ENCODE results near the gene COPS6.
"Not testable (repeated sequence)": the region's sequence is repeated elsewhere in the genome, so short reads cannot be mapped to it uniquely, and the experiment has no call there.

The COPS6 gene

DNA sequence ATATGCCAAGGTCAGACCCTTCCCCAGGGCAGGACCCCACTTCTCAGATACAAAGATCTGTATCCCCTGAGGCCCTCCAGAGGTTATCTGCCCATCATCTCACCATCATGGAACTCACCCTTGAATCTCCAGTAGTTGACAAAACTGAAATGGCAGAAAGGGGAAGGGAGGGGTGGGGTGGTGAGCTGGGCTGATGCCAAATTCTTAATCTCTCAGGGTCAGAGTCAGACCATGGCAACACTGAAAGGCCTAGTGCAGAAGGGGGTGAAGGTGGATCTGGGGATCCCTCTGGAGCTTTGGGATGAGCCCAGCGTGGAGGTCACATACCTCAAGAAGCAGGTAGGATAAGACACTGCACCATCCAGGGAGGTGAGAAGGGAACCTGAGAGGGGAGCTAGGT is 33.8 kb downstream of the COPS6 start:
- FAIRE-seq (no peak), DNase-seq (ENCODE audit: insufficient read length, low spot score) (no peak)
- no peak for TF ChIP-seq SPI1 (IDR thresholded peaks at IDR 0.05; ENCODE audit: low read depth, low read length)
- no peak for TF ChIP-seq POLR2AphosphoS5 (IDR thresholded peaks at IDR 0.05; ENCODE audit: low read depth, low read length)
- TF ChIP-seq POLR2A (IDR thresholded peaks at IDR 0.05; ENCODE audit: low read depth, low read length), result no peak
- TF ChIP-seq POU2F2 (IDR thresholded peaks at IDR 0.05; ENCODE audit: low read depth, low read length), result no peak
- no peak for TF ChIP-seq PAX5 (IDR thresholded peaks at IDR 0.05; ENCODE audit: insufficient read depth, low read length, severe bottlenecking)
- TF ChIP-seq TAF1 (IDR thresholded peaks at IDR 0.05; ENCODE audit: low read depth, low read length), result no peak

DNA sequence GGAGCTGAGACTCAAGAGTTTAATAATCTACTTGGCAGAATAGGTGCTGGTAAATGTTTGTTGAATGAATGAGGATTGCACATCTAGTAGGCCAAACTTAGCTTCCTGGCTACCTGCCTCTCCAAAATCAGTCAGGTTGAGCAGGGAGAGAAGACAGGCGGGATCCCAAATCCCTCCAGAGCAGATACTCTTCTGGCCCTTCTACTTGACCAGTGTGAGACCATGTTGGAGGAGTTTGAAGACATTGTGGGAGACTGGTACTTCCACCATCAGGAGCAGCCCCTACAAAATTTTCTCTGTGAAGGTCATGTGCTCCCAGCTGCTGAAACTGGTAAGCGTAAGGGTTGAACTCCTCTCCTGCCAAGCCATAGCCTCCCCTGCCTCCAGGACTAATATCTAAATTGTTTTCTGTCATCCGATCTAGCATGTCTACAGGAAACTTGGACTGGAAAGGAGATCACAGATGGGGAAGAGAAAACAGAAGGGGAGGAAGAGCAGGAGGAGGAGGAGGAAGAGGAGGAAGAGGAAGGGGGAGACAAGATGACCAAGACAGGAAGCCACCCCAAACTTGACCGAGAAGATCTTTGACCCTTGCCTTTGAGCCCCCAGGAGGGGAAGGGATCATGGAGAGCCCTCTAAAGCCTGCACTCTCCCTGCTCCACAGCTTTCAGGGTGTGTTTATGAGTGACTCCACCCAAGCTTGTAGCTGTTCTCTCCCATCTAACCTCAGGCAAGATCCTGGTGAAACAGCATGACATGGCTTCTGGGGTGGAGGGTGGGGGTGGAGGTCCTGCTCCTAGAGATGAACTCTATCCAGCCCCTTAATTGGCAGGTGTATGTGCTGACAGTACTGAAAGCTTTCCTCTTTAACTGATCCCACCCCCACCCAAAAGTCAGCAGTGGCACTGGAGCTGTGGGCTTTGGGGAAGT is 35.8 kb downstream of the COPS6 start:
- DNase-seq (ENCODE audit: insufficient read length, low spot score), result no peak
- no peak for FAIRE-seq
- TF ChIP-seq POLR2A (IDR thresholded peaks at IDR 0.05; ENCODE audit: low read depth, low read length) (no peak), TAF1 (IDR thresholded peaks at IDR 0.05; ENCODE audit: low read depth, low read length) (no peak), SPI1 (IDR thresholded peaks at IDR 0.05; ENCODE audit: low read depth, low read length) (no peak), PAX5 (IDR thresholded peaks at IDR 0.05; ENCODE audit: insufficient read depth, low read length, severe bottlenecking) (no peak), POU2F2 (IDR thresholded peaks at IDR 0.05; ENCODE audit: low read depth, low read length) (no peak), POLR2AphosphoS5 (IDR thresholded peaks at IDR 0.05; ENCODE audit: low read depth, low read length) (no peak)

DNA sequence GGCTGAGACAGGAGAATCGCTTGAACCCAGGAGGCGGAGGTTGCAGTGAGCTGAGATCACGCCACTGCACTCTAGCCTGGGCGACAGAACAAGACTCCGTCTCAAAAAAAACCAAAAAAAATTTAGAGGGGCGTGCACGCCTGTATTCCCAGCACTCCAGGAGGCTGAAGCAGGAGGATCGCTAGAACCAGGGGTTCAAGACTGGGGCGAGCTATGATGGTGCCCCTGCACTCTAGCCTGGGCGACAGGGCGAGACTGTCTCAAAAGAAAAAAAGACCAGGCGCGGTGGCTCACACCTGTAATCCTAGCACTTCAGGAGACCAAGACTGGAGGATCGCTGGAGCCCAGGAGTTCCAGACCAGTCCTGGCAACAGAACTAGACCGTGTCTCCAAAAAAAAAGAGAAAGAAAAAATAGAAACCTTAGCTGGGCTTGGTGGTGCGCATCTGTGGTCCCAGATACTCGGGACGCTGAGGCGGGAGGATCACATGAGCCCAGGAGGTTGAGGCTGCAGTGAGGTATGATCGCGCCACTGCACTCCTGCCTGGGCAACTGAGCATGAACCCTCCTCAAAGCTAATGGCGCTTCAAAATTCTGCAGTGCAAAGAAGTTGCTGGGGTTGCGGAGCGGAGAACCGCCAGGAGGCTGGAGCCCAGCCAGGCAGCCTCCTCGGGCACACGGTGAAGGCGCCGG is 37.6 kb downstream of the COPS6 start:
- 0 out of 2 replicates have a peak, but pooled peaks have one; percentile 74 for TF ChIP-seq POU2F2 (IDR thresholded peaks at IDR 0.05; ENCODE audit: low read depth, low read length)
- TF ChIP-seq PAX5 (IDR thresholded peaks at IDR 0.05; ENCODE audit: insufficient read depth, low read length, severe bottlenecking), result peak; percentile 3
- TF ChIP-seq POLR2AphosphoS5 (IDR thresholded peaks at IDR 0.05; ENCODE audit: low read depth, low read length), result no peak
- peak; percentile 9 for FAIRE-seq

DNA sequence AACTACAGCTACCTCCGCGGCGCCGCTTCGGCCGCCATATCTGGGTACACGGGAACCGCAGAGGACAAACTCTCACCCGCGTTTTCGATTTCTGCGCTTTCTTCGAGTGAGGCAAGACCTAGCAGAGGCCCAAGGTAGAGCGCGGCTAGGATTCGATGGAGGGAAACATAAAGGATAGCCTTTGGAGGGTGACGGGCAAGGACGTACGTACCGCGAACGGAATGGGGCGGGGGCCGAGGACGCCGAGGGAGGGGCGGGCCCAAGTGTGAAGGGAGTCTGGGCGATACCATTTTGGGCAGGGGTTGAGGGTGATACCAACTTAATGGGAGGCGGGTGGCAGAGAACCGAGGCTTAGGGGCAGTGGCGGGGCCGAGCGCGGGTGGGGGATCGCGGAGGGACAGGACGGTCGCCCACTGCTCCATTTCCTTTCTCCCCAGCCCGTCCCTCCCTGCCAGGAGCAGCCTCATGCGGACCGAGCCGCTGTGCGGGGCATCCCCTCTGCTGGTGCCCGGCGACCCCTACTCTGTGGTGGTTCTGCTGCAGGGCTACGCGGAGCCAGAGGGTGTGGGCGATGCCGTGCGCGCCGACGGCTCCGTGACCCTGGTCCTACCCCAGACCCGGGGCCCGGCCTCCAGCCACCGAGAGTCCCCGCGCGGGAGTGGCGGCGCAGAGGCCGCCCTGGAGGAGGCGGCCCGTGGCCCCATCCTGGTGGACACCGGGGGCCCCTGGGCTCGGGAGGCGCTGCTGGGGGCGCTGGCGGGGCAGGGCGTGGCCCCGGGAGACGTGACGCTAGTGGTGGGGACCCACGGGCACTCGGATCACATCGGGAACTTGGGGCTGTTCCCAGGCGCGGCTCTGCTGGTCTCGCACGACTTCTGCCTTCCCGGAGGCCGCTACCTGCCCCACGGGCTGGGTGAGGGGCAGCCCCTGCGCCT is 38.4 kb downstream of the COPS6 start, which contains the start of gene MBLAC1:
TSS of gene MBLAC1 (plus strand) at position 37 of the 935 bp plus-strand sequence. CDS start at position 466, 429 bp downstream.
- TF ChIP-seq PAX5 (IDR thresholded peaks at IDR 0.05; ENCODE audit: insufficient read depth, low read length, severe bottlenecking) (no peak), SPI1 (IDR thresholded peaks at IDR 0.05; ENCODE audit: low read depth, low read length) (no peak), POLR2AphosphoS5 (IDR thresholded peaks at IDR 0.05; ENCODE audit: low read depth, low read length) (peak; percentile 82), TAF1 (IDR thresholded peaks at IDR 0.05; ENCODE audit: low read depth, low read length) (peak; percentile 74; the same call in 1 of the 2 replicates), POLR2A (IDR thresholded peaks at IDR 0.05; ENCODE audit: low read depth, low read length) (peak; percentile 71), POU2F2 (IDR thresholded peaks at IDR 0.05; ENCODE audit: low read depth, low read length) (no peak)
- peak; percentile 84 for DNase-seq (ENCODE audit: insufficient read length, low spot score)
- FAIRE-seq, result peak; percentile 91

More for the DNA sequence above, 37.6 kb downstream of the COPS6 start:
- no peak for DNase-seq (ENCODE audit: insufficient read length, low spot score)

DNA sequence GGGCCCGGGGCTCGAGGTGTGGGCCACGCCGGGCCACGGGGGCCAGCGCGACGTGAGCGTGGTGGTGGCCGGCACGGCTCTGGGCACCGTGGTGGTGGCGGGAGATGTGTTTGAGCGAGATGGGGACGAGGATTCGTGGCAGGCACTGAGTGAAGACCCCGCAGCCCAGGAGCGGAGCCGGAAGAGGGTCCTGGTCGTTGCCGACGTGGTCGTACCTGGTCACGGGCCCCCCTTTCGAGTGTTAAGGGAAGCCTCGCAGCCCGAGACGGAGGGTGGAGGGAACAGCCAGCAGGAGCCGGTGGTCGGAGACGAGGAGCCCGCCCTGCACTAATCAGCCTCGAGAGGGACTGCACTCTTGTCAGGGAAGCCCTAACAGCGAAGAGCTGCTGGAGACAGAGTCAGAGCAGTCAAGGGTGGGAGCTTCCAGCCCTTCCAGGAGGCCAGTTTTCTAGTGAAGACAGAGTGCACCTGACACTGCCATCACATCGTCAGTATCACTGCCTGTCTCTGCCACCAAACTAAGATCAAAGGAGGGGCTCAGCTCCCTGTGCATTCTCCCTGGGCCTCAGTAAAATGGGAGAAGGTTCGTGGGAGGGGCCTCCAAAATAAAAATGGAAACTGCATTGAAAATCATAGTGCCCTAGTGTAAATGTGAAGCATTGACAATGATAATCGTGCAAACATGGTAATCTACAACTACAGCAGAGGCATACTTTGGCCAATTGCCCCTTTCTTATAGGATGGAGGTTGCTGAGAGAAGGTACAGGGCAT is 39.3 kb downstream of the COPS6 start:
- DNase-seq (ENCODE audit: insufficient read length, low spot score) (no peak), FAIRE-seq (no peak)
- TF ChIP-seq PAX5 (IDR thresholded peaks at IDR 0.05; ENCODE audit: insufficient read depth, low read length, severe bottlenecking) (no peak), POLR2AphosphoS5 (IDR thresholded peaks at IDR 0.05; ENCODE audit: low read depth, low read length) (no peak), TAF1 (IDR thresholded peaks at IDR 0.05; ENCODE audit: low read depth, low read length) (no peak), POU2F2 (IDR thresholded peaks at IDR 0.05; ENCODE audit: low read depth, low read length) (no peak), POLR2A (IDR thresholded peaks at IDR 0.05; ENCODE audit: low read depth, low read length) (no peak), SPI1 (IDR thresholded peaks at IDR 0.05; ENCODE audit: low read depth, low read length) (no peak)

DNA sequence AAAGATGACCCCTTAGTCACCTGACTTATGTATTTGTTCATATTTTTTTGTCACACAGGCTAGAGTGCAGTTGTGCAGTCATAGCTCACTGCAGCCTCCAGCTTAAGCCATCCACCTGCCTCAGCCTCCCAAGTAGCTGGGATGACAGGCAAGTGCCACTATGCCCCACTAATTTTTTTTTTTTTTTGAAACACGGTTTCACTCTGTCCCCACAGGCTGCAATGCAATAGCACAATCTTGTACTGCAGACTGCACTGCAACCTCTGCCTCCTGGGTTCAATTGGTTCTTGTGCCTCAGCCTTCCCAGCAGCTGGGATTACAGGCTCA is 39.8 kb downstream of the COPS6 start:
- DNase-seq (ENCODE audit: insufficient read length, low spot score) (no peak), FAIRE-seq (no peak)

DNA sequence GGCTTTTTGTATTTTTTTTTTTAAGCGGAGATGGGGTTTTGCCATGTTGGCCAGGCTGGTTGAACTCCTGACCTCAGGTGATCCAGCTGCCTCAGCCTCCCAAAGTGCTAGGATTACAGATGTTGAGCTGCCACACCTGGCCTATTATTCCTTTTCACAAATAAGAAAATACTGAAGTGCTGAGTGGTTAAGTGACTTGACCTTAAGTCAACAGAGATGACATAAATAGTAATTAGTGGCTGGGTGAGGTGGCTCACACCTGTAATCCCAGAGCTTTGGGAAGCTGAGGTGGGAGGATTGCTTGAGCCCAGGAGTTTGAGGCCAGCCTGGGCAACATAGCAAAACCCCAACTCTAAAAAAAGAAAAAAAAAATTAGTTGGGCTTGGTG is 41.4 kb downstream of the COPS6 start:
- not testable (repeated sequence) for DNase-seq (ENCODE audit: insufficient read length, low spot score); FAIRE-seq

More for the DNA sequence above, 39.8 kb downstream of the COPS6 start:
- TF ChIP-seq TAF1 (IDR thresholded peaks at IDR 0.05; ENCODE audit: low read depth, low read length), result no peak
- no peak for TF ChIP-seq PAX5 (IDR thresholded peaks at IDR 0.05; ENCODE audit: insufficient read depth, low read length, severe bottlenecking)
- no peak for TF ChIP-seq SPI1 (IDR thresholded peaks at IDR 0.05; ENCODE audit: low read depth, low read length)
- no peak for TF ChIP-seq POLR2AphosphoS5 (IDR thresholded peaks at IDR 0.05; ENCODE audit: low read depth, low read length)
- no peak for TF ChIP-seq POLR2A (IDR thresholded peaks at IDR 0.05; ENCODE audit: low read depth, low read length)
- TF ChIP-seq POU2F2 (IDR thresholded peaks at IDR 0.05; ENCODE audit: low read depth, low read length), result no peak

DNA sequence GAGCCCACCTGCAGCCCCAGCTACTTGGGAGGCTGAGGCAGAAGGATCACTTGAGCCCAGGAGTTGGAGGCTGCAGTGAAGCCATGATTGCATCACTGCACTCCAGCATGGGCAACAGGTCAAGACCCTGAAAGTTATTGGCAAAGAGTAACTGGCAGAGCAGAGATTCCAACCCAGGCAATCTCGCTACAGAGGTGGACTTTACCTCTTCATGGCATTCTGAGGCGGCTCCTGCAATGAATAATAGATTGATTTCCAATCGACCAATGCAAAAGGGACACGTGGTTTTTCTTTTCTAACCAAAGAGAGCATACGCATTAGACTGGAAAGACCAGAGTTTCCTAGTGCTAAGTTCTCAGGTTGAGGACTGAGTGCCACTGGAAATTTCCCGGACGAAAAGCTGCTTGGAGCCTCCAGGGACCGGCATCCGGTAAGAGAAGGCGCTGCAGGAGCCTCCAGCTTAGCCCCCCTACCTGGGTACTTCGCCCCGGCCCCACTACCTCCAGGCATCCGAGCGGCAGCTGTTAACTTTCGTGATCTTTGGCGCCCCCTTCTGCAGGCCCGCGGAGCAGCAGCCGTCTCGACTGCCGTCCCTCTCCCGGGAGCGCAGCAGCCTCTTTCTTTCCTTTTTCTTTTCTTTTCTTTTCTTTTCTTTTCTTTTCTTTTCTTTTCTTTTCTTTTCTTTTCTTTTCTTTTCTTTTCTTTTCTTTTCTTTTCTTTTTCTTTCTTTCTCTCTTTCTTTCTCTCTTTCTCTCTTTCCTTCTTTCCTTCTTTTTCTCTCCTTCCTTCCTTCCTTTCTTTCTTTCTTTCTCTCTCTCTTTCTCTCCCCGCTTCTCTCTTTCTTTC is 42.1 kb downstream of the COPS6 start:
- TF ChIP-seq POLR2AphosphoS5 (IDR thresholded peaks at IDR 0.05; ENCODE audit: low read depth, low read length) (no peak), TAF1 (IDR thresholded peaks at IDR 0.05; ENCODE audit: low read depth, low read length) (no peak), POU2F2 (IDR thresholded peaks at IDR 0.05; ENCODE audit: low read depth, low read length) (no peak), POLR2A (IDR thresholded peaks at IDR 0.05; ENCODE audit: low read depth, low read length) (no peak), PAX5 (IDR thresholded peaks at IDR 0.05; ENCODE audit: insufficient read depth, low read length, severe bottlenecking) (no peak), SPI1 (IDR thresholded peaks at IDR 0.05; ENCODE audit: low read depth, low read length) (no peak)
- DNase-seq (ENCODE audit: insufficient read length, low spot score) (no peak), FAIRE-seq (no peak)
